ENCODE results near the gene KNDC1. TPM values are rescaled to one million over a fixed set of nuclear protein-coding genes. Genes with fewer than 3 reads are reported as not detected.

The KNDC1 gene
- total RNA-seq, 1 experiment from 2014 or later = 1.7 TPM

DNA sequence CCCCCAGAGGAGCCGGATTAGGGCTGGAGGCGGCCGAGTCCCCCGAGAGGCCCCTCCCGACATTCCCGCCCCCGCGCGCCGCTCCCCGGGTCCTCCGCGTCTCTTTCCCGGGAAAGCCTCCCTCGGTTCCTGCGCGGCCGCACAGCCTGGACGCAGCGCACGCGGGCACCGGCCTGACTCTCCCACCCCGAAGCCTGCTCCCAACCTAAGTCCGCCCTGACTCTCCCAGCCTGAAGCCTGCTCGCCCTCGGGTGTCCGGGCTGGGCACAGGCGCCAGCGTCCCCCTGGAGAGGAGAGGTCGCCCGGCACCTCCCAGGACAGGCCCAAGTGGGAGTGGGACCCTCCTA lies 77.2 kb downstream of the KNDC1 start:
- POLR2A ChIA-PET (ENCODE audit: unreplicated experiment) = no interaction called here
- CTCF ChIA-PET = no interaction called here
- Histone ChIP-seq H3K9me2 (ENCODE audit: insufficient read depth) (no peaks in the 10 kb centered on the region), H3K79me2 (ENCODE audit: low read depth) (no peaks in the 10 kb centered on the region), H3K4me2 (no peak overlapping the region), H4K20me1 (ENCODE audit: insufficient read depth) (no peaks in the 10 kb centered on the region), H3F3A (ENCODE audit: insufficient read depth, low read depth) (no peaks in the 10 kb centered on the region), H3K27me3 (ENCODE audit: insufficient read depth, low read depth) (peaks cover 11% of the 10 kb centered on the region), H3K4me3 (no peak overlapping the region), H3K9me3 (ENCODE audit: insufficient read depth, low read depth) (no peaks in the 10 kb centered on the region), H3K27ac (no peak overlapping the region), H3K36me3 (ENCODE audit: low read depth) (no peaks in the 10 kb centered on the region), H2AFZ (no peak overlapping the region), H3K4me1 (replicated peaks; ENCODE audit: insufficient read depth) (no peaks in the 10 kb centered on the region)
- intact Hi-C loops (cut with micrococcal nuclease; ENCODE audit: unreplicated experiment) = no loop called here
- TF ChIP-seq, protein P1, sequence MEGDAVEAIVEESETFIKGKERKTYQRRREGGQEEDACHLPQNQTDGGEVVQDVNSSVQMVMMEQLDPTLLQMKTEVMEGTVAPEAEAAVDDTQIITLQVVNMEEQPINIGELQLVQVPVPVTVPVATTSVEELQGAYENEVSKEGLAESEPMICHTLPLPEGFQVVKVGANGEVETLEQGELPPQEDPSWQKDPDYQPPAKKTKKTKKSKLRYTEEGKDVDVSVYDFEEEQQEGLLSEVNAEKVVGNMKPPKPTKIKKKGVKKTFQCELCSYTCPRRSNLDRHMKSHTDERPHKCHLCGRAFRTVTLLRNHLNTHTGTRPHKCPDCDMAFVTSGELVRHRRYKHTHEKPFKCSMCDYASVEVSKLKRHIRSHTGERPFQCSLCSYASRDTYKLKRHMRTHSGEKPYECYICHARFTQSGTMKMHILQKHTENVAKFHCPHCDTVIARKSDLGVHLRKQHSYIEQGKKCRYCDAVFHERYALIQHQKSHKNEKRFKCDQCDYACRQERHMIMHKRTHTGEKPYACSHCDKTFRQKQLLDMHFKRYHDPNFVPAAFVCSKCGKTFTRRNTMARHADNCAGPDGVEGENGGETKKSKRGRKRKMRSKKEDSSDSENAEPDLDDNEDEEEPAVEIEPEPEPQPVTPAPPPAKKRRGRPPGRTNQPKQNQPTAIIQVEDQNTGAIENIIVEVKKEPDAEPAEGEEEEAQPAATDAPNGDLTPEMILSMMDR (conservative IDR thresholded peaks at IDR 0.05) = no peak
- no peak for TF ChIP-seq EZH2 (IDR thresholded peaks at IDR 0.05; ENCODE audit: low read depth)
- DNase-seq = no peak
- BruUV-seq (replicated peaks) = no TSS peak

GRCh38 chr10:133237588-133238465 lies 77.8 kb downstream of the KNDC1 start, which contains the start of gene VENTX:
Gene VENTX, plus strand, starts transcription at chr10:133237855. Its CDS starts 60 bp downstream, at chr10:133237915.
- POLR2A ChIA-PET (ENCODE audit: unreplicated experiment) = no interaction called here
- no peaks in the 10 kb centered on the region for H3K9me3 ChIP-seq (ENCODE audit: insufficient read depth, low read depth)
- no peak within 1 kb of the TSS for H3K27ac ChIP-seq
- H3K4me2 ChIP-seq = no peak within 1 kb of the TSS
- no TSS peak for BruUV-seq (replicated peaks)
- intact Hi-C loops (cut with micrococcal nuclease; ENCODE audit: unreplicated experiment) = no loop called here
- peaks cover 11% of the 10 kb centered on the region for H3K27me3 ChIP-seq (ENCODE audit: insufficient read depth, low read depth)
- no peak within 1 kb of the TSS for H2AFZ ChIP-seq
- no peak for TF ChIP-seq EZH2 (IDR thresholded peaks at IDR 0.05; ENCODE audit: low read depth)
- TF ChIP-seq, protein P1 (conservative IDR thresholded peaks at IDR 0.05) = no peak
- no peaks in the 10 kb centered on the region for H3K4me1 ChIP-seq (replicated peaks; ENCODE audit: insufficient read depth)
- no peaks in the 10 kb centered on the region for H3K79me2 ChIP-seq (ENCODE audit: low read depth)
- no peak within 1 kb of the TSS for H3K4me3 ChIP-seq
- CTCF ChIA-PET = interaction anchor here (0.7 kb wide), 1 partner anchor 31 kb away, joined by 5 read pairs; no protein-coding TSS in a partner anchor
- H3K9me2 ChIP-seq (ENCODE audit: insufficient read depth) = no peaks in the 10 kb centered on the region
- H3K36me3 ChIP-seq (ENCODE audit: low read depth) = no peaks in the 10 kb centered on the region
- no peaks in the 10 kb centered on the region for H4K20me1 ChIP-seq (ENCODE audit: insufficient read depth)
- no peaks in the 10 kb centered on the region for H3F3A ChIP-seq (ENCODE audit: insufficient read depth, low read depth)
- DNase-seq = no peak

- Histone ChIP-seq H4K20me1 (ENCODE audit: insufficient read depth) (no peaks in the 10 kb centered on the region), H3K4me1 (replicated peaks; ENCODE audit: insufficient read depth) (no peaks in the 10 kb centered on the region), H3K79me2 (ENCODE audit: low read depth) (no peaks in the 10 kb centered on the region), H3F3A (ENCODE audit: insufficient read depth, low read depth) (no peaks in the 10 kb centered on the region), H3K9me3 (ENCODE audit: insufficient read depth, low read depth) (no peaks in the 10 kb centered on the region), H3K27ac (no peak overlapping the region), H2AFZ (no peak overlapping the region), H3K9me2 (ENCODE audit: insufficient read depth) (no peaks in the 10 kb centered on the region), H3K4me2 (no peak overlapping the region), H3K27me3 (ENCODE audit: insufficient read depth, low read depth) (peaks cover 11% of the 10 kb centered on the region), H3K4me3 (no peak overlapping the region), H3K36me3 (ENCODE audit: low read depth) (no peaks in the 10 kb centered on the region)
- ChIA-PET CTCF (no interaction called here), POLR2A (ENCODE audit: unreplicated experiment) (no interaction called here)
- DNase-seq = no peak
- no TSS peak for BruUV-seq (replicated peaks)
- intact Hi-C loops (cut with micrococcal nuclease; ENCODE audit: unreplicated experiment) = no loop called here
- TF ChIP-seq EZH2 (IDR thresholded peaks at IDR 0.05; ENCODE audit: low read depth) = no peak
- TF ChIP-seq, protein P1 (conservative IDR thresholded peaks at IDR 0.05) = no peak
Measured at GRCh38 chr10:133238466-133238804, 78.4 kb downstream of the KNDC1 start.
